Stimulated activated CD4-positive, alpha-beta T cell treated with anti-CD3 and anti-CD28 coated beads, TNF-alpha, amount 100 ng/mL, for 1 hour (primary cell): Measurements from ENCODE around the gene PADI3.

Source experiments
- DNase-seq, 3 donors: peaks; one replicate each; pipeline ENCODE4 v3.0.0-alpha.2; 2020; ENCODE audit warnings: low read depth in 3 of 3, low spot score in 1 of 3

Gene PADI3

DNA sequence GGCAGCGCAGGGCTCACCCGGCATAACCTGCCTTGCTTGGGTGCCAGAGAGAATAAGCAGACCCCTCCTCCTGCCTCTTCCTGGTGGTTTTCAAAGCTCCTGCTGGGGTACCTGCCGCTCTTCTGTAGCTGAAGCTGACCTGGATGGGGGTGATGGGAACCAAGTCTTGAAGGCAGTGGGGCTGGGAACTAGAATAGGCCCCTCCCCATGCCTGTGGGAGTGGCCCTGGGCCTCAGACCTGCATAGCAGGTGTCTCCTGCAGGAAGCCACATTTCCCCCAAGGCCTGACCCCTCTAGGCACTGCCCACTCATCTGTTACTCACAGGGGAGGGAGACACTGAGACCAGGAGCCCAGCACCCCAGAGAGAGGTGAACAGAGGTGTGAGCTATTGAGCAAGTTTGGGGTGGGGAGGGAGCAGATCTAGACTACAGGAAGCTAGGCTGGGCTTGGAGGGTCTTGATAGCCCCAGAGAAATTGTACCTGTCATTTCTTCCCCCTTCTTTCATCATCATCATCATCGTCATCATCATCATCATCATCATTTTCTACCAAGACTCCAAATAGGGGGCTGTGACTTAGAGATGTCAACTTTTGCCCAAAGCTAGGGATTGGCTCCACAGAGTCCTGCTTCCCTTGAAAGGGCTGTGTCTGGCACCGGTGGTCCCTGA lies 33.9 kb upstream of the PADI3 start:
- no peak for DNase-seq

DNA sequence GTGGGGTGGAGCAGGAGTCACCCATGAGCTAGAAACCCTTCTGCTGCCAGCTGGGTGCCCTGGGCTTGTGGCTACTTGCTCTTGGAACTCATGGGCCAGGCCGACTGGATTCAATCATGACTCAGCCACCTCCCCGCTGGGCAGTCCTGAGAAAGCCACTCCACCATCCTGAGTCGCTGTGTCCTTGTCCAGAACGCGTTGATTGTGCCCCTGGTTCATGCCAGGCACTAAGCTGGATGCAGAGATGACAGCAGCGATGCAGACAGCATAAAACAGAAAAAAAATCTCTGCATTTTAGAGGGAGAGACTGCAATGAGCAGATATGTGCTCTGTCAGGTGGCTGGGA lies 33.4 kb upstream of the PADI3 start:
- DNase-seq: no peak

DNA sequence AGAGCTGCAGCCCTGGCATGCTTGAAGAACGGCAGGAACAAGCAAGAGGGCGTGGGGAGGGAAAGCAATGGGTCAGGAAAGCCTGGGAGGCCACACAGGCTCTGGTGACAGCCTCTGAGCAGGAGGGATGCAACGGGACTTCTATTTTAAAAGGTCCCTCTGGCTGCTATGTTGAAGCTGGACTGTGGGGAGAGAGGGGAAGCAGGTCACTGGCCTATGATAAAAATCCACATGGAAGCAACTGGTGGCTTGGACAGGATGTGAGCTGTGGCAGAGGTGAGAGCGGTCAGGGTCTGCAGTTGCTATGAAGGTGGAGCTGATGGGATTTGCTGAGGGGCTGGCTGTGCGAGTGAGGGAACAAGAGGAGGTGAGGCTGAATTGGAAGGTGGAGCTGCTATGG lies 32.8 kb upstream of the PADI3 start:
- no peak for DNase-seq

DNA sequence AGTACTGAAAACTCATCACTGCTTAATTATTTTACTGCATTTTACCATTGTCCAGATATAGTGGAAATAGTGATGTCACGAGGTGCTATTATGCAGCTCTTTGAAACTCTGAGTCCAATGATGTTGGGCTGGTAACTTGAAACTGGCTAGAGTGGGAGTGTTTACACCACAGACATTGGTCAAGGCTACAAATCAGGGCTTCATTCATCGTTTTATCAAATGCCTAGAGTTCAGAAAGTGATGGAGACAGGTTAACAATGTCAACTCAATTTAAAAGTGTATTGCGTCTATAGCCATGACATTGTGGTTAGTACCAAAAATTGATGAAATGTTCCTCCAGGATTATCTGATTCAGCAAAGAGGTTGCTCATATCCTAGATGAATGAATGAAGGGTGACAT lies 31.3 kb upstream of the PADI3 start:
- no peak for DNase-seq

DNA sequence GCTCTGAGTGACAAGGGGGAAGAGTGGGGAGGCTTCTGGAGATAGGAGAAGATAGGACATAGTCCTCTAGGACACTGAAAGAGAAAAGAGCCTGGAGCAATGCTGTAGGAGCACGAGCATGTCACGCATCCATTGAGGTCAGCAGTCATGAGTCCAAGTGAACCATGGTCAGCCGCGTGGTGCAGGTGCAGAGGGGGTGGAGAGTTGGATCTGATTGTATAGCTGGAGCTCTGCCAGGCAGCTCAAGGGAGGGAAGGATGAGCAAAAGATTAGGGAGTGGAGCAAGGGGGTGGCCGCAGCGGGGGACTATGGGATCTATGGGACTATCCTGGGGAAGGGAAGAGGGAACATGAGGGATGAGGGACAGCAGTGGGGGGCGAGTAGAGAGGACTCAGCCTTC lies 30.0 kb upstream of the PADI3 start:
- DNase-seq: no peak

DNA sequence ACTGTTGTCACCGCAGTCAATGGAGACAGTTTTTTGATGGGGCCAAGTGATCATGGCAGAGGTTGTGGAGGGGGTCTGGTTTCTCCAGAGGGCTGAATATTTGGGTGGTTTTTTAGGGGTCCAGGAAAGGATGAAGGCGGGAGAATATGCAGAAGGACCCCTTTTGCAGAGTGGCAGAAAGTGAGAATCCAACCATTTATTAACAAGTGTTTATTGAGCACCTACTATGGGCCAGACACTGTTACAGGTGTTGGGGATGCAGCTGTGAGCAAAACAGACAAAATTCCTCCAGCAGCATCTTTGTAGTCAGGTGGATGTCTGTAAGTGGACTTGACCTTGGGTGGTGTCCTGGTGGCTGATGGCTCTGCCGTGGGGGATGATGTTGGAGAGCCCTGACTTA lies 28.6 kb upstream of the PADI3 start:
- DNase-seq: no peak

DNA sequence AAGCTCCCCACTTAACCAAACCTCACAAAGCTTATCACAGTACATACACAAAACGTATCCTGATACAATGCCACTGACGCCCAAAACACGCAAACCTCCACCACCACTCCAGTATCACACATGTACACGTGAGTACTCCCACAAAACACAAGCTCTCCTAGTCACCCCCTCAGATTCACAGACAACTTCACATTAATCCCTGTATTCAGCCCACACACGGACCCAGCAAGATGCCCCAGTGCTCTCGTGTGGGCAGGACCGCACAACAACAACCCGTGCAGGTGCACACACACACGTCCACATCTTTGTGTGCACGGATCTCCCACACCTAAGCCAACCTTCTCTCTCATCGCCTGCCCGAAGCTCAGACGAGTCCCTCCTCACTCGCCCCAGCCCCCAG lies 26.3 kb upstream of the PADI3 start:
- no peak for DNase-seq

DNA sequence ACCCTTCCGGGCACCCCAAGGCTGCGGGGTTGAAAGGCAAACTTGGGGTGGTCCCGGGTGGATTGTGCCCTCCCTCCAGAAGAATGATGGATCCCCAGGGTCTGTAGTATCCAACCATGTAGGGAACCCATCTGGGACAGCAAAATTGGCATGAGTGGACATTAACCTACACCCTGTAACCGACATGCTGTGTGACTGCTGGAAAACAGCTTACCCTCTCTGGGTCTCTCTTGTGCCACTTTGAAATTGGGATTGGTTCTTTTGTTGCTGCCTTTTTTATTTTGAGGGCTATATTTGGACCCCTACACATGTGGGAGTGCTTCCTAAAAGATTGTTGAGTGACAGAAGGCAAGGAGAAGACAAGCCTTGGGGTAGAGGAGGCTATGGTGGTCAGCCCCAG lies 24.5 kb upstream of the PADI3 start:
- no peak for DNase-seq

DNA sequence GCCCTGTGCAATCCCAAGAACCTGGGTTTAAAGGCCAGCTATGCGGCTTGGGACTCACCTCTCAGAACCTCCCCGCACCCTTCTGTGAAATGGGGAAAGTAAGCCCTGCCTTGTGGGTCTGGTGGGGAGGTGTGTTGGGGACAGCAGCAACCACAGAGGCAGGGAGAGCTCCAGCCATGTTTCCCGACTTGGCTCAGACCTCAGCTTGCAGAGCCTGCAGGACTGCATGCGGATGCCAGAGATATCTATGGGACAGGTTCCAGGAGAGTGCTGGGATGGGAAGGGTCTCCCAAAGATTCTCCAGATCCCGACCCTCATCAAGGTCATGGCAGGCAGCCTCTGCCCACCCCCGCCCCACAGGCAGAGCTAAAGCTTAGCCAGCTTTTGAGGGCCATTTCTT lies 23.8 kb upstream of the PADI3 start:
- no peak for DNase-seq

DNA sequence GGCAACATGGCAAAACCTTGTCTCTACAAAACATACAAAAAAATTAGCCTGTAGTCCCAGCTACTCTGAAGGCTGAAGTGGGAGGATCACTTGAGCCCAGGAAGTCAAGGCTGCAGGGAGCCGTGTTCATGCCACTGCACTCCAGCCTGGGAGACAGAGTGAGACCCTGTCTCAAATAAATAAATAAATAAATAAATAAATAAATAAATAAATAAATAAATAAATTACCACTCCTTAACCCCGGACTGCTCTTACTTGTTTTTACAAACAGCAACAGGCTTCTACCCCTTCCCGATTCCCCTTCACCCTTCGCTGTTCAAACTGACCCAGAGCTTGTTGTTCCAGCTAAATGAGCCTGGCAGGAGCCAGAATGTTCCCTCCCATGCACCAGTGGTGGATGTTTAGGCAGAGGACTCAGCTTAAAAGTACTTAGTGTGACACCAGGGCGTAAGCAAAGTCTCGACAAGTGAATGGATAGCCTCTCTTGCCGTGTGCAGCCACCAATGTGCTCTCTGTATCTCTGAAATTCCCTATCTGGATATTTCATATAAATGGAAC lies 21.5 kb upstream of the PADI3 start:
- no peak for DNase-seq

DNA sequence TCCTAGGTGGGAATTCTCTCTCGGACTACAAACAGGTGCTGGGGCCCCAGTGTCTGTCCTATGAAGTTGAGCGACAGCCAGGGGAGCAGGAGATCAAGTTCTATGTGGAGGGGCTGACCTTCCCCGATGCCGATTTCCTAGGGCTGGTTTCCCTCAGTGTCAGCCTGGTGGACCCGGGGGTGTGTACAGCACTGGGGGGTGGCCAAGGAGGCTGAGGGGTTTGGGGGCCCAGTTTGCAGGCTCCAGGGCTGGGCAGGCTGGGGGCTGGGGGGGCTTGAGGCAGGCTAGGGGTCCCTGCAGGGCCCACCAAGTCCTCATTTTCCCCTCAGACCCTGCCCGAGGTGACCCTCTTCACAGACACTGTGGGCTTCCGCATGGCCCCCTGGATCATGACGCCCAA lies 20.3 kb upstream of the PADI3 start:
- no peak for DNase-seq

DNA sequence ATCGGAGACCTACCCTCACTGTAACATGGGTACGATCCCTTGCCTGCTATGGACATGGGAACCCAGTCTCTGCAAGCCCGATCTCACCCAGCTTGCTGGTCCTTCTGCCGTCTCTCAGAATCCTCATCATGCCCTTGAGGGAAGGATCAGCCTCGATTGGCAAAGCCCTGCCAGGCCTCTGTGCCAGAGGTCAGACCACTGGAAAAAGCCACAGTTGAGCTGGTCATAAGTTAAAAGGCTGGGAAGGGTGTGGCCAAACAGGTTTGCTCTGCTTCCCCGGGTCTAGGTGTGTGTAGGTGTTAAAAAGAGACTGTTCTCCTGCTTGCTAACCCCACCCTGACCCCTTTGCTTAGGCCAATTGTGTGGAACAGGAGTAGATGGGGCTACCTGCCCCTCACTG lies 19.5 kb upstream of the PADI3 start:
- DNase-seq: no peak

DNA sequence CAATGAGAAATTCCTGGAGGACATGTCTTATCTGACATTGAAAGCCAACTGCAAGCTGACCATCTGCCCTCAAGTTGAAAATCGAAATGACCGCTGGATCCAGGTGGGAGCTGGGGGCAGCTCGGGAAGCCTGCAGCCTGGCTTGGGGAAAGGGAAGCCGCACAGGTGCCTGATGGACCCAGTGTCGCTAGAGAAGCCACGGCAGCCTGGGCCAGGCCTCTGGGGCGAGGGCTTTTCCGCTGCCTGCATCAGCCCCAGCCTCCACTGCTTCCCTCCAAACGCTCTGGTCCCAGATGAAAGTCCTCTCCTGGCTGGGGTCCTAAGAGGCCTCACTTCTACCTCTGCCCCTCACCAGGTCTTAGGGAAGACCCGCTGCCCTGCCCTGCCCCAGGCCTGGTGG lies 18.8 kb upstream of the PADI3 start:
- DNase-seq: no peak

DNA sequence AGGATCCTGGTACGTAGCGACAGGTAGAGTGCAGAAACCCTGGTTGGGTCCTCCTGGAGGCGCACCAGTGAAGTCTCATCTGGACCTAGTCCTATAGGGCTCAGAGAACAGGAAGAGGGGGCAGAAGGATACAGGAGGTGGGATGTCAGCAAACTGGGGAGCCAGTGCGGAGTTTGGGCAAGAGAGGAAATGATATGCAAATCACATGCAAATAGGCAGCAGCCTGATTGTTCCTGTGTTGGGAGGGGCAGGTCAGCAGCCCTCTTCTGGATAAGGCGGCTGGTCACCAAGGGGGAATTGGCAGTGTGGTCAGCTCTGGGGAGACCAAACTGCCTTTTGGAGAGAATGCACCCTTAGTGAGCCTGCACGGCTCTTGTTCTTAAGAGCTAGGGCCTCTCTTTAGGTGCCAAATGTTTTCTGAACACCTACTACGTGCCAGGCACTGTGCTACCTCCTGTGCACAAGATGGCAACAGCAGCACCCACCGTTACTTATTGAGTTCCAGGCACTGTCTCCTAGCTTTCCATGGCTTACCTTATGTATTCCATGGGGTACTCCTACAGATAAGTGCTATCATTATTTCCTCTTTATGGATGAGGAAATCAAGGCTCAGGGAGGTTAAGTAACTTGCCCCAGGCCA lies 18.1 kb upstream of the PADI3 start:
- no peak for DNase-seq

DNA sequence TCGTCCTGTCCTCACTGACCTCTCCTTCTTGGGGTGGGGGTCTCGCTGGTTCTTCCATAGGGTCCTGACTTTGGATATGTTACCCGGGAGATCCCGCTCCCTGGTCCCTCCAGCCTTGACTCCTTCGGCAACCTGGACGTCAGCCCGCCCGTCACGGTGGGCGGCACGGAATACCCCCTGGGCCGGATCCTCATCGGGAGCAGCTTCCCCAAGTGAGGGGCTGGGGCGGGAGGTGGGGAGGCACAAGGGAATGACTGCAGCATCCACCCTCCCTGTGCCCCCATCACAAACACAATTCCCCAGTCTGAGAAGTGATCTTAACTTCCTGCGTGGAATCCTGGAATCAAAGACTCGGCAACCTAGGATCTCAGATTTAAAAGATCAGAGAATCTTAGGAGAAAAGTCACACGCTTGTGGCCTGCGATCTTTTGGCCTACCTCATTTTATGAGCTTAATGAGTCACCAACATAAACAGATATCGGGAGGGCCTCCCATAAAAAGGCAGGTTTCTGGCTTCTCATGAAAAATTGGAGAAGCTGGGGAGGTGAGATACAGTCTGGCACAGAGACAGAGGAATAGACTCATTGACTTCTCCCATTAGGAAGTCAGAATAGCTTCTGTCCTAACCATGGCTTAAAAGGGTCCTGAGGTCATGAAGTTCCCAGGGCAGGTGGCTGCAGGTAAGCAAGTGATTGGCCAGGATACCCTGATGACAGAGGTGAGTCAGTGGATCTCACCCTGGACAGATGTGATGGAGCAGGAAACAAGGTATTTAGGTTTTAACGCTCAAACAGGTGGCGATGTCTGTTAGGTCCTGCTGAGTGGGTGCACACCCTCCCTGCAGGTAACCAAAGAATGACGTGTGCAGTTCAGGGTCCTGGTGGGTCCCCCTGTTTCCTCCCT lies 15.9 kb upstream of the PADI3 start:
- DNase-seq: no peak

DNA sequence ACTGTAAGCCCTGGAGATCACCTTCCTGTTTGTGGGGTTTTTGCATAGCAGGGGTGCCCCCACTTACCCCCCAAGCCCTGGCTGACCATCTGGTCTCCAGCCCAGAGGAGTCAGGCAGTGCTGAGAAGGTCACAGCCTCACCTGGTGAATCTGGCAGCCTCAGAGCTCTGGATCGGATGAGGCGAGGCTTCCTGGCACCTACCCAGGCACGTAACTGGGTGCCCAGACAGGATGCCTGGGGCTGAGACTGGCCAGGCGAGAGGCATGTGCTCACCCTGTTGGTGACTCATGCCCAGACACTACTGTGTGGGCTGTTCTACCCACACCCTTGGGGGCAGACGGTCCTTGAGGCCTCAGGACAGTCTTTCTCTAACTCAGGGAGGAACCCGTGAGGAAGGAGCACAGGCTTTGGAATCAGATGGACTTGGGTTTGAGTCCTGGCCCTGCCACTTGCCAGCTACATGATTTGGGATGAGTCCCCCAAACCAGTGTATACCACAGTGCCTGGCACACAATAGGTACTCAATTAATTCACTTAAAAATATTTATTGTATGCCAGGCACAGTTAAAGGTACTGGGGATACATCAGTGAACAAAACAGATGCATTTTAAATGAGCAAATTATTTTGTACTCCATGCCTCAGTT lies 15.1 kb upstream of the PADI3 start:
- no peak for DNase-seq

DNA sequence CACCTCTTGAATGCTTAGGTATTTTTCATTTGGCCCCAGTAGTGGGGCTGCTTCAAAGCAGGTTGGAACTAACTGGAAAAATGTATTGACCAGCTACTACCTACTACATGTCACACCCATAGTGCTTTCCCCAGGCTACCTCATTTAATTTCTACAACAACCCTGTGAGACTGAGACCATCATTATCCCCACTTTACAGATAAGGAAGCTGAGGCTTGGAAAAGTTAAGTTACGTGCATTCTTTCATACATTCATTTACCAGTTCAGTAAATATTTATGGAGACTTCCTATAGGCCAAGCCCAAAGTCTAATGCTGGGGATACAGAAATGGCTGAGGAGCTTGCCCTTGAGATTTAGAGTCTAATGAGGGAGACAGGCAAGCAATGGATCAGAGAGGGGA lies 14.5 kb upstream of the PADI3 start:
- no peak for DNase-seq

DNA sequence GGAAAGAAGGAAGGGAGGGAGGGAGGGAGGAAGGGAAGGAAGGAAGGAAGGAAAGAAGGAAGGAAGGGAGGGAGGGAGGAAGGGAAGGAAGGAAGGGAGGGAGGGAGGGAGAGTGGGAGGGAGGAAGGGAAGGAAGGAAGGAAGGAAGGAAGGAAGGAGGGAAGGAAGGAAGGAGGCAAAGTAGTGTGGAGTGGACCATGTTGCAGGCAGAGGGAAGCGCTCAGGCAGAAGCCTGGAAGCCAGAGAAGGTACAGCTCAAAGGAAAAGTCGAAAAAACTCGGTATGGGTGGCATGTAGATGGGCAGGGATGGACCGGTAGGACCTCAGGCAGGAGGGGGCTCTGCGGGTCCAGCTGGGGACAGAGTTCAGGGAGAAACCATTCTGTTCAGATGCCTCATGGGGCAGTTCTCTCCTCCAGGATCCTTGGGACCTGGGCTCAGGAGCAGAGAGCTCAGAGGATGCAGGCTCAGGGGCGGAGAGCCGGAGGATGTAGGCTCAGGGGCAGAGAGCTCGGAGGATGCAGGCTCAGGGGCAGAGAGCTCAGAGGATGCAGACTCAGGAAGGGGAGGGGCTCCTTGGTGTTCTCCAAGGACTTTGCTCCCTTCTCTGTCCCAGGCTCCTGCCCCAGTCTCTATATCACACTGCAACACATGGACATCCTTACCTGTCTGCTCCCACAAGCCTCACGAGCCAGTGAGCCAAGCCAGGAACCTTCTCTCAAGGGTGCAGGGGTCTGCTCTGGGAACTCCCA lies 13.6 kb upstream of the PADI3 start:
- no peak for DNase-seq

DNA sequence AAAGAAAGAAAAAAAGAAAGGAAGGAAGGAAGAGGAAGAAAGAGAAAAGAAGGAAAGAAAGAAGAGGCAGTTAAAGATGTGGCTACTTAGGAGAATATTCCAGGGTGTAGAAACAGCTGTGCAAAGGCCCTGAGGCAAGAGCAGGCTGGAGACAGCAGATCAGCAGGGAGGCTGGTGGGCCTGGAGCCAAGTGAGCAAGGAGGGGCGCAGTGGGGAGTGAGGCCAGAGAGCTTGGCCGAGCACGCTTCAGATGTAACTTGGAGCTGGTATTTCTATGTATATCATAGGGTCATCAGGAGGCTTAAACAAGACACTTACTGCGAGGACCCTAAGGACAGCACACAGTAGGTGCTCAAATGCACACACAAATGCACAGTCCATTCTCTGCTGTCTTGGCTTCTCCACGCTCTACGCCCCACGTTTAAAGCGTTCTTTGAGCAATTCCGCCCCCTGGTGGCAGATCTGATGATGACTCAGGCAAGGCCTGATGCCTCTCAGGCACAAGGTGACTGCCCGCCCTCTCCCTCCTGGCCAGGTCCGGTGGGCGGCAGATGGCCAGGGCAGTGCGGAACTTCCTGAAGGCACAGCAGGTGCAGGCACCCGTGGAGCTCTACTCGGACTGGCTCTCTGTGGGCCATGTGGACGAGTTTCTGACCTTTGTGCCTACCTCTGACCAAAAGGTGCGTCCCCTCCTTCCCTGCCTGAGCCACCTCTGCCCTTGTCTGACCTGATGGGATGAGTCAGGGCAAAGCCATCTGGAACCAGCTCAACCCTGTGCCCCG lies 11.9 kb upstream of the PADI3 start:
- DNase-seq: peak; percentile 67 to 84 (median 68)

DNA sequence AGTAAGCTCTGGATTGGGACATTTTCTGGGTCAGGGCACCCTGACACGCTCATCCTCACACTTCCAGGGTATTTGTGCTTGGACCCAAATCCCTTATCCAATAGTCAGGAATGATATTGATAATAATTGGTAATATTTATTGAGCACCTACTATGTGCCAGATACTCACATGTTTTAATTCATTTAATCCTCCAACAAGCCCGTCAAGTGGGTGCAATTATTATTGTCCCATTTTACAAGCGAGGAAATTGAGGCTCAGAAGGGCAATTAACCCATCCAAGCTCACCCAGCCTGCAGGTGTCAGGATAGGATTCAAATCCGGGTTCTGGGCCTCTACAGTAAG lies 11.4 kb upstream of the PADI3 start:
- DNase-seq: no peak
